Activated T-helper 17 cell treated with anti-CD3 and anti-CD28 coated beads, Interleukin-2, amount 50 U/mL, for 72 hours (primary cell): ENCODE results near the gene TMPRSS13. TPM values are rescaled to one million over a fixed set of nuclear protein-coding genes. Genes with fewer than 3 reads are reported as not detected.
"Not testable (repeated sequence)": the region's sequence is repeated elsewhere in the genome, so short reads cannot be mapped to it uniquely, and the experiment has no call there.

Source experiments
- ATAC-seq: fragments of 150-1000 bp; cut with Tn5 transposase; replicated peaks from 2 replicates; pipeline ENCODE4 v1.10.0; 2021; ENCODE audit warnings: mild to moderate bottlenecking, moderate library complexity
- H3K27ac Mint-ChIP-seq: one replicate; pipeline ENCODE4 v1.8.0; 2022; ENCODE audit warnings: mixed read lengths
- H3K27me3 Mint-ChIP-seq: one replicate; pipeline ENCODE4 v1.8.0; 2022; ENCODE audit warnings: mixed read lengths
- H3K36me3 Mint-ChIP-seq: one replicate; pipeline ENCODE4 v1.8.0; 2022; ENCODE audit warnings: low read depth, mild to moderate bottlenecking, mixed read lengths
- H3K4me1 Mint-ChIP-seq: one replicate; pipeline ENCODE4 v1.8.0; 2022; ENCODE audit warnings: mixed read lengths
- H3K4me3 Mint-ChIP-seq: one replicate; pipeline ENCODE4 v1.8.0; 2022; ENCODE audit warnings: mild to moderate bottlenecking, mixed read lengths
- H3K9me3 Mint-ChIP-seq: one replicate; pipeline ENCODE4 v1.8.0; 2022; ENCODE audit warnings: mixed read lengths
- total RNA-seq, 2 donors: library from RNA; stranded (reverse); gene quantifications; one replicate each; pipeline ENCODE4 v1.2.3, GENCODE V29; 2022

The TMPRSS13 gene
- total RNA-seq, 2 donors from 2014 or later: 0.61 to 2.1 TPM

- H3K27ac Mint-ChIP-seq: no peak overlapping the region
- H3K27me3 Mint-ChIP-seq: peaks cover 40% of the 10 kb centered on the region
- H3K4me1 Mint-ChIP-seq: peaks cover 11% of the 10 kb centered on the region
- no peaks in the 10 kb centered on the region for H3K9me3 Mint-ChIP-seq
- no peak for ATAC-seq
- no peaks in the 10 kb centered on the region for H3K36me3 Mint-ChIP-seq
- H3K4me3 Mint-ChIP-seq: no peak overlapping the region
These were observed 56.0 kb downstream of the TMPRSS13 start for GRCh38 chr11:117872975-117873827.

- no peak for ATAC-seq
- Mint-ChIP-seq H3K27ac (no peak overlapping the region), H3K4me1 (peaks cover 11% of the 10 kb centered on the region), H3K27me3 (peaks cover 38% of the 10 kb centered on the region), H3K9me3 (no peaks in the 10 kb centered on the region), H3K36me3 (no peaks in the 10 kb centered on the region), H3K4me3 (no peak overlapping the region)
These were observed 56.7 kb downstream of the TMPRSS13 start for GRCh38 chr11:117872420-117872961.

- Mint-ChIP-seq H3K27me3 (peaks cover 33% of the 10 kb centered on the region), H3K4me1 (peaks cover 11% of the 10 kb centered on the region), H3K36me3 (no peaks in the 10 kb centered on the region), H3K9me3 (no peaks in the 10 kb centered on the region), H3K4me3 (no peak overlapping the region), H3K27ac (no peak overlapping the region)
- no peak for ATAC-seq
These were observed 57.4 kb downstream of the TMPRSS13 start for GRCh38 chr11:117871784-117872183.

GRCh38 chr11:117871160-117871559 lies 58.0 kb downstream of the TMPRSS13 start:
- ATAC-seq: no peak
- peaks cover 10% of the 10 kb centered on the region for H3K4me1 Mint-ChIP-seq
- peaks cover 32% of the 10 kb centered on the region for H3K27me3 Mint-ChIP-seq
- no peaks in the 10 kb centered on the region for H3K36me3 Mint-ChIP-seq
- H3K27ac Mint-ChIP-seq: no peak overlapping the region
- H3K9me3 Mint-ChIP-seq: no peaks in the 10 kb centered on the region
- H3K4me3 Mint-ChIP-seq: no peak overlapping the region

- ATAC-seq: no peak
- no peaks in the 10 kb centered on the region for H3K9me3 Mint-ChIP-seq
- H3K4me1 Mint-ChIP-seq: peaks cover 6% of the 10 kb centered on the region
- H3K36me3 Mint-ChIP-seq: no peaks in the 10 kb centered on the region
- no peak overlapping the region for H3K4me3 Mint-ChIP-seq
- no peak overlapping the region for H3K27ac Mint-ChIP-seq
- H3K27me3 Mint-ChIP-seq: peaks cover 27% of the 10 kb centered on the region
These were observed 58.9 kb downstream of the TMPRSS13 start for GRCh38 chr11:117870103-117870952.

GRCh38 chr11:117869604-117870003 lies 59.6 kb downstream of the TMPRSS13 start:
- Mint-ChIP-seq H3K4me3 (no peak overlapping the region), H3K4me1 (no peaks in the 10 kb centered on the region), H3K27me3 (peaks cover 22% of the 10 kb centered on the region), H3K27ac (no peak overlapping the region), H3K9me3 (no peaks in the 10 kb centered on the region), H3K36me3 (no peaks in the 10 kb centered on the region)
- no peak for ATAC-seq

- Mint-ChIP-seq H3K4me1 (no peaks in the 10 kb centered on the region), H3K4me3 (no peak overlapping the region), H3K27me3 (peaks cover 20% of the 10 kb centered on the region)
These were observed 60.2 kb downstream of the TMPRSS13 start for GRCh38 chr11:117868815-117869561.

GRCh38 chr11:117868088-117868487 lies 61.1 kb downstream of the TMPRSS13 start:
- peak; percentile 35 for ATAC-seq
- Mint-ChIP-seq H3K36me3 (no peaks in the 10 kb centered on the region), H3K4me3 (no peak overlapping the region), H3K4me1 (no peaks in the 10 kb centered on the region), H3K9me3 (no peaks in the 10 kb centered on the region), H3K27me3 (peaks cover 15% of the 10 kb centered on the region), H3K27ac (no peak overlapping the region)

More at GRCh38 chr11:117868815-117869561, 60.2 kb downstream of the TMPRSS13 start:
- H3K9me3 Mint-ChIP-seq: no peaks in the 10 kb centered on the region
- no peak for ATAC-seq
- no peak overlapping the region for H3K27ac Mint-ChIP-seq
- no peaks in the 10 kb centered on the region for H3K36me3 Mint-ChIP-seq

- ATAC-seq: no peak
- H3K4me1 Mint-ChIP-seq: peaks cover 5% of the 10 kb centered on the region
- no peak overlapping the region for H3K27ac Mint-ChIP-seq
- no peaks in the 10 kb centered on the region for H3K36me3 Mint-ChIP-seq
- peaks cover 12% of the 10 kb centered on the region for H3K27me3 Mint-ChIP-seq
- no peaks in the 10 kb centered on the region for H3K9me3 Mint-ChIP-seq
- H3K4me3 Mint-ChIP-seq: no peak overlapping the region
These were observed 62.7 kb downstream of the TMPRSS13 start for GRCh38 chr11:117866526-117866925.

- not testable (repeated sequence) for H3K27me3 Mint-ChIP-seq, ATAC-seq, H3K4me1 Mint-ChIP-seq, H3K27ac Mint-ChIP-seq, H3K36me3 Mint-ChIP-seq, H3K4me3 Mint-ChIP-seq, H3K9me3 Mint-ChIP-seq
These were observed 63.7 kb downstream of the TMPRSS13 start for GRCh38 chr11:117865546-117865945.

GRCh38 chr11:117863383-117863782 lies 65.8 kb downstream of the TMPRSS13 start:
- Mint-ChIP-seq H3K4me1 (peaks cover 5% of the 10 kb centered on the region), H3K27ac (no peak overlapping the region), H3K9me3 (no peaks in the 10 kb centered on the region), H3K36me3 (no peaks in the 10 kb centered on the region), H3K27me3 (peaks cover 8% of the 10 kb centered on the region), H3K4me3 (no peak overlapping the region)
- ATAC-seq: no peak

GRCh38 chr11:117862753-117863152 lies 66.4 kb downstream of the TMPRSS13 start:
- Mint-ChIP-seq H3K4me3 (no peak overlapping the region), H3K9me3 (no peaks in the 10 kb centered on the region), H3K27me3 (peaks cover 8% of the 10 kb centered on the region), H3K36me3 (no peaks in the 10 kb centered on the region), H3K27ac (no peak overlapping the region), H3K4me1 (peaks cover 5% of the 10 kb centered on the region)
- ATAC-seq: no peak

- H3K4me3 Mint-ChIP-seq: no peak overlapping the region
- no peaks in the 10 kb centered on the region for H3K36me3 Mint-ChIP-seq
- peaks cover 5% of the 10 kb centered on the region for H3K4me1 Mint-ChIP-seq
- ATAC-seq: no peak
- peaks cover 4% of the 10 kb centered on the region for H3K27me3 Mint-ChIP-seq
- H3K27ac Mint-ChIP-seq: peak overlapping the region; percentile 58
- no peaks in the 10 kb centered on the region for H3K9me3 Mint-ChIP-seq
These were observed 67.0 kb downstream of the TMPRSS13 start for GRCh38 chr11:117862019-117862725.
